Stimulated activated CD4-positive, alpha-beta T cell treated with anti-CD3 and anti-CD28 coated beads, TNF-alpha, amount 100 ng/mL, for 48 hours (primary cell): ENCODE data around the gene MAPT.
A peak's percentile ranks its signal among the peaks of the same experiment; 100 is the strongest.
"Not testable (repeated sequence)": the region's sequence is repeated elsewhere in the genome, so short reads cannot be mapped to it uniquely, and the experiment has no call there.

Source experiments
- DNase-seq, 3 donors: peaks; one replicate each; pipeline ENCODE4 v3.0.0-alpha.2; 2020; ENCODE audit warnings: low read depth in 3 of 3

Gene MAPT

DNA sequence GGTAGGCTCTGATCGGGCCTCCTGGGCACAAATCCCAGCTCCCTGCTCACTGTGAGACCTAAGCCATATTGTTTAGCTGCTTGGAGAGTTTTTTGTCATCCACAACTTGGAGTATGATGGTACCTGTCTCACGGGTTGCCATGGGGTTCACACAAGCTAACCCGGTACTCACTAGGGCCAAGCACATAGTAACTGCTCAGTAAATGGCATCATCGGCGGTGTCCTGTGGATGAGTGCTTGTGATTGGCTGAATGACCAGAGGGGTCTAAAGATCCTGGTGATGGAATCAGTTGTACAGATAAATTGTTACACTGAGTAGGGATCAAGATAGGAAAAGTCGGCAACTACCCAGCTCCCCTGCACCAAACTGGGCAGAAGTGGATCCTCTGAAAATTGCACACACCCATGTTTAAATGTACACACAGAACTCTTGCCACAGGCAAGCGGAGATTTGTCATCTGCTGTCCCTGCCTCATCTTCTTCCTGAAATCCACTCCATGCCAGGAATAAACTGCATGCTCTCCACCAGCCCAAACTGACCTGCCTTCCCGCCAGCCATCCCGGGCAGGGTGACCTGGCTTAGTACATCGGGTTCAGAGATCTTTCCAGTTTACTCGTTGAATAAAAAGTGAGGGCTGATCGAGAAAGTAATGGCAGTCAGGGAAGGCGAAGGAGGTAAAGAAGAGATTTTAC is 6.5 kb downstream of the MAPT start:
- no peak for DNase-seq

DNA sequence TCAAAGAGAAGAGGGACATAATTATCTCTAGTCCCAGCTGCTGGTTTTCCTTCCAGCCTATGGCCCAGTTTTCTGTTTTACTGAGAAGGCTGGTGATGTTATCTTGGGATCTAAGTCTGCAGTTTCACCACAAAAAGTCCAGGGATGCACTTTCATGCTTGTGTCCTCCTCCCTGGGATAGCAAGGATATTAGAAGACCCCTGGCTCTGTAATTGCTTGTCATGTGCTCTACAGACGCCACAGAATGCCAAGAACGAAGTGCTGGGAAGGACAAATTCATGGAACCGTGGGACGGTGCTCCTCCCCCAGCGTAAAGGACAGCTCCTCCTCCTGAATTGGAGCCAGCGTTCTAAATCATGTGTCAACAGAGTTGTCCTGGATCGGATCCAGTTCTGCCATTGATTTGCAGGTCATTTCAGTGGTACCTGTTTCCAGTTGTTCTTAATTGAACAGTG is 8.6 kb downstream of the MAPT start:
- DNase-seq: no peak

DNA sequence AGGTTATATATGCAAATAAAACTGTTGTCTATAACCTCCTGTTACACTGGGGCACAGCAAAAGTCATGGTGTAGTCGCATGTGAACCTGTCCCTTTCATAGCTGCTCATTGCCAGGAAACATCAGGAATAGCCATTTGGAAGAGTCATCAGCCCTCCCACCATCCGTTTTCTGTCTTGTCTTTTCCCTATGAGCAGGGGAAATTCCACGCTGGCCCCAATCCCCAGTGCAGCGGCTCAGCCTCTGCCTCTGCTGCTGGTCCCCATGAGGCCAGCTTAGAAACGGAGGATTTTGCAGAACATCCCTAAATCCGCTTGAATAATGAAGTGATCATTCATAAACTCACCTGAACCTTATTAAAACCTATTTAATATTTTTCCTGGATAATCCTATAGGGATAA is 10.5 kb downstream of the MAPT start:
- DNase-seq: no peak

DNA sequence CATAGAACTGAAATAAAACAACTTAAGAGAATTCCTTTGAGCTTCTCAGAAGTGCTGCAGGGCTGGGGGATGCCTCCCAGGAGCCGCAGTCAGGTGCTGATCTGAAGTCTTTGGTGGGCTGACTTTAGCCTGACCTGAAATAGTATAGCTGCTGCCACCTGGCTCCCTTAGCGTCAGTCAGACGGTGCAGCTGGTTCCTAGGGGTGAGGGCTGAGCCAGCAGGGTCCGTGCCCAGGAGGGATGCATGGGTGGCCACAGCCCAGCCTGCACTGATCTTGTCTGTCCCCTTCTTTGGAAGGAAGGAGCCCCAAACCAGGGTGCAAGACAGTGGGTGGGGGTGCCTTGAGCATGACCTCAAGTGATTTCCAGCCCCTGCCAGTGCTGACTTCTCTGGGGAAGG is 11.5 kb downstream of the MAPT start:
- DNase-seq: no peak

DNA sequence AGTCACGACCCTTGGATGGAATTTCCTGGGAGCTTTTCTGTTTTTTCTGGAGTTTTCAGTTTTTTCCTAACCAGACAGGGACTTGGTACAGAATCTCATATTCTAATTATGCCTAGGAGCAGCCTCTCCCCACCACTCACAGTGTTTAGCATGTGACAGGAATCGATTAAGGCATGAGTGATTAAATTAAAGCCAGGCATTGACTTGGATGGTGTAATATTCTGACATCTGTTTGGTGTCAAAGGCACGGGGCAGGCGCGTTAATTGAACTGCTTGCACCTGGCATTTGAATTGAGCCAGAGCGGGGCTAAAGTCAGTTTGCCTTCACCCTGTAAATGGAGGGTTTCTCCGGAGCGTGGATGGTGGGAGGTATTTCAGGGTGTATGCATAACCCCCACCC is 11.9 kb downstream of the MAPT start:
- DNase-seq: no peak

DNA sequence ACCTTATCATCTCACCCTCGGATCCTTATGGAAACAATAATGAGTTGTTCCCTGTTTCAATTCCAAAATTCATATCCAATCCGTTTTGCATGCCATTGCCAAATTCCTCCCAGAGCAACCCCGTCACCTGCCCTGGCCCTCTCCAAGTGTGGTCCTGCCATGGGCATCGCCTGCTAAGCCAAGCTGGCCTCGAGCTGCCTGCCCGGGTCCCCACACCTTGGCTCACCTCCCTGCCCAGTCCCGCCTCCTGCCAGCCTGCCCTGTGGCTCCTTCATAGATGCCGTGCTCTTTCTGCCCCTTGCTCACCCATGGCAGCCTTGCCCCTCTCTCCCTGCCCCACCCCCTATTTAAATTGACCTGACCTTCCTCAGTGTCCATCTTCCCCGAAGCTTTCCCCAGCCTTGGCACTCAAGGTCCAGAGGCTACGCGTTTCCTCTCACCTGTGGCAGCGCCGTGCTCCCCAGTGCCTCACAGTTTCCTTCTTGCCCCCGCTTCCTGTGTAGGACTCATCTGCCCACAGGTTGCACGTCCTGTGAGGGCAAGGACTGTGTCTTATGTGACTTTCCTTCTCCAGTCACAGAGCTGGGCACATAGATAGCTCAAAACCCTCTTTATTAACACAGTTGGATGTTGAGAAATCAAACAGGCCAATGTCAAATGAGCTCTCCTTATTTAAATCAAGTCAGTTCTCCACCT is 12.7 kb downstream of the MAPT start:
- peak in 1 of 3 donors; percentile 17 for DNase-seq

DNA sequence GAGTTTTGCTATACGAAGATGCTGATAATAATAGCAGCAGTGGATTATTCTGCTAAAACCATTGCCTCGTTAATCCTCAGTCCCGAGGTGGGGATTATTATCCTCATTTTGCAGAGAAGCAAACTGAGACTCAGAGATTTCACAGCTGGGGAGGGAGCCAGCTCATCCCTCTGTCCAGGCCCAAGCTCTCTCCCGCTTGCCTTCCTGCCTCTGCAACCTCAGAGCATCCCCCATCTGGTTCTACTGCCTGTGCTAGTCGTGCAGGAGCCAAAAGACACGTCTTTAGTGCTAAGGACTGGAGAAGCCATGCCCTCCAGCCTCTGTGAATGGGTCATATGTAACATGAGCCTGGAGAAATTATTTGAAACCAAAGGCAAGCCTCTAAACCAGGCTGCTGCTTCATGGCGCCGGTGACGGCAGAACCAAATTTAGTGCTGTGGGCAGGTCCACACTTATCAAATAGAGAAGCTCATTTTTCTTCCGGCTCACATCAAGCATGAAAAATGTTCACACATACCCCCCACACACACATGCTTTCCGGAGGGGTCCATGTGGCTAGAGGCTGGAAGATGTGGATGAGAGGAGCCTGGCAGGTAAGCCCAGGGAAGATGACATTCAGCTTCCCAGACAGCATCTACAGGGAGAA is 13.5 kb downstream of the MAPT start:
- DNase-seq: no peak

DNA sequence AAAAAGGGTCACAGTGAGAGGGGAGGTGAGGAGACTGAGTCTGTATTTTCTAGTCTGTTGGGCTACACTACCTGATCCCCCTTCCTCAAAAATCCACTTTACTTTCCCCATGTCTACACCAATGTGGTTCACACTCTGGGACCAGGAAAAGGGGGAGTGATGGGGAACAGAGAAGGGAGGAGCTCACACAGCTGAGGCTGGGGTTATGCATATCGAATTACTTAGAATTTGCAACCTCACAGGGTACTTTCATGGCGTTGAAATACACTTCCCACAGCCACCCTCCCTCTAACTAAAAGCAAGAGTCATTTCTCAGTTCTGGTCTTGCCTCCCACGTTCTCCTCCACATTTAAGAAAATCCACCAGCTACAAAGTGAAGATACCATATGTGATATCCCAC is 14.1 kb downstream of the MAPT start:
- DNase-seq: no peak

DNA sequence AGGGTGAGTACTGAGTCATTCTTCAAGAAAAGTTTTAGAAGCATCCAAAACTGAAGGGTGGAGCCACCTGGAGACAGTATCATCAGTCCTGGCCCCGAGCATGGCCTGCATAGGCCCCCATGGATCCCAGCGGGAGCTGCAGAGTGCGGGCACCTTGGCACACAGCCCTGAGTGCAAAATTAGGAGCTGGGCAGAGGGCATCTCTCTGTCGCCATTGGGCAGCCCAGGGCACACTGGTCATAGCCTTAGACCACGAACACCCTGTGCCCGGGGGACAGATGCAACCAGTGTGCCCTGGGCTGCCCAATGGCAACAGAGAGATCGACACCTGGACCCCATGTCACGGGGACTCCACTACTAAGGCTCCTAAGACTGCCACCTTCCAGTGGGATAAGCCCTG is 14.6 kb downstream of the MAPT start:
- no peak for DNase-seq

DNA sequence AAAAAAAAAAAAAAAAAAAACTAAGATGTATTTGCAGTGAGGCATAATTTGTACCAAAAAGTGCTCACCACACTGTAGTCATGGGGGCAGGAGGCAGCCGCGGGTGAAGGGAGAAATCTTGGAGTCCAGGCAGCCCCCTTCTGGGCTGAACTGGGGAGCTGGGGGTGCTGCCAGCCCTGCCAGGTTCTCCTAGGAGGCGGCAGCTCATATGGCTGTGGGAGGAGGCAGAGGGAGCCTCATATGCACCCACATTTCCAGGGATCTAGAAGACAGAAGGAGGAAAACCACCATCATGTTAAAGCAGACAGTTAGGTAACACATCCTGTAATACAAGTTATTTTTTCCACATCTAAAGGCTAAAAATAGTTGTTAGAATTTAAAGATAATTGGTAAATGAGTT is 16.3 kb downstream of the MAPT start:
- DNase-seq: no peak

DNA sequence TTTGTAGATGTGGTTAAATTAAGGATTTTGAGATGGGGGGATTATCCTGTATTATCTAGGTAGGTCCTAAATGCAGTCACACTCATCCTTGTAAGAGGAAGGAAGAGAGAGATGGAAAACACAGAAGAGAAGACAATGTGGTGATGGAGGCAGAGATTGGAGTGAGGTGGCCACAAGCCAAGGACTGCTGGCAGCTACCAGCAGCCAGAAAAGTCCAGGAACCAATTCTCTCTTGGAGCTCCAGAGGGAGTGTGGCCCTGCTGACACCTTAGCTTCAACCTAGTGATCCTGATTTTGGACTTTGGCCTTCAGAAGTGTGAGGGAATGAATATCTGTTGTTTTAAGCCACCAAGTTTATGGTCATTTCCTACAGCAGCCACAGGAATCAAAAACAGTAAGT is 18.0 kb downstream of the MAPT start:
- DNase-seq: no peak

DNA sequence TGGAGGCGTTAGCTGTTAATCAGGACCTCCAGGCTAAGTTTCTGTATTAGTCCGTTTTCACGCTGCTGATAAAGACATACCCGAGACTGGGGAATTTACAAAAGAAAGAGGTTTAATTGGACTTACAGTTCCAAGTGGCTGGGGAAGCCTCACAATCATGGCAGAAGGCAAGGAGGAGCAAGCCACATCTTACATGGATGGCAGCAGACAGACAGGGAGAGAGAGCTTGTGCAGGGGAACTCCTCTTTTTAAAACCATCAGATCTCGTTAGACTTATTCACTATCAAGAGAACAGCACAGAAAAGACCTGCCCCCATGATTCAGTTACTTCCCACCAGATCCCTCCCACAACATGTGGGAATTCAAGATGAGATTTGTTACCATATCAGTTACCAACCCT is 18.7 kb downstream of the MAPT start:
- DNase-seq: not testable (repeated sequence)

DNA sequence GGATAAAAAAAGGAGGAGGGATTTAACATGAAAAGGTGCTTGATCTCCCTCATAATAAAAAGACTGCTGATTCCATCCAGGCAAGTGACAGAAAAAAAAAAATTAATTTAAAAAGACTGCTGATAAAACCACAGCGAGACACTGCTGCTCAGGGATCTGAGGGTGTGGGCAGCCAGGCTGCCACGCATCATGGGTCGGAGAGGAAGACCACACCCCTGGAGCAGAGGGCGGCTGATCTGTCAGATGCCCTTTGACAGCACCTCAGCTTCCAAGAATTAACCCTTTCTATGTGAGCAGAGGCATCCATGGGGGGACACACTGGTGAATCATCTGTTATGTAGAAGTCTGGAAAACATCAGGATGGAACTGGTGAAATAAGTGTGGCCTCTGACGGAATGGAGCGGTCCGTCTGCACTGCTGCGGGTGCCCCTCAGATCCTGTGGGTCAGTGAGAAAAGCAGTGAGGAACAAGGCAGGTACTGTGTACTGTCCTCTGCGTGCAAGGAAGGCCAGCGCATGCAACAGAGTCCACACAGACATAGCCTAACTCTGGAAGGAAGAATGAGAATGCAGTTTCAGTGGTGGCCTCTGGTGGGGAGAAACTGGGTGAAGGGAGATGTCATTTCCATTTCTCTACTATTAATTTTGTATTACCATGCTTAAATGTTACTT is 19.8 kb downstream of the MAPT start:
- no peak for DNase-seq

DNA sequence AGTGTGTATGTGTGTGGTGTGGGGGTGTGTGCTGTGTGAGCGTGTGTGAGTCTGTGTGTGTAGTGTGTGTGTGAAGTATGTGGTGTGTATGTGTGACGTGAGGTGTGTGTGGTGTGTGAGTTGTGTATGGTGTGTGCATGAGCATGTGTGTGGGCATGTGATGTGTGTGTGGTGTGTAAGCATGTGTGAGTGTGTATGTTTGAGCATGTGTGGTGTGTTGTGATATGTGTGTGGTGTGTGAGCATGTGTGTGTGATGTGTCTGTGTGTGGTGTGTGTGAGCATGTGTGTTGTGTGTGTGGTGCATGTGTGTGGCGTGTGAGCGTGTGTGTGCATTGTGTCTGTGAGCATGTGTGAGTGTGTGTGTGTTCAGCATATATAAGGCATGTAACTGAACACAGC is 20.9 kb downstream of the MAPT start:
- DNase-seq: no peak

DNA sequence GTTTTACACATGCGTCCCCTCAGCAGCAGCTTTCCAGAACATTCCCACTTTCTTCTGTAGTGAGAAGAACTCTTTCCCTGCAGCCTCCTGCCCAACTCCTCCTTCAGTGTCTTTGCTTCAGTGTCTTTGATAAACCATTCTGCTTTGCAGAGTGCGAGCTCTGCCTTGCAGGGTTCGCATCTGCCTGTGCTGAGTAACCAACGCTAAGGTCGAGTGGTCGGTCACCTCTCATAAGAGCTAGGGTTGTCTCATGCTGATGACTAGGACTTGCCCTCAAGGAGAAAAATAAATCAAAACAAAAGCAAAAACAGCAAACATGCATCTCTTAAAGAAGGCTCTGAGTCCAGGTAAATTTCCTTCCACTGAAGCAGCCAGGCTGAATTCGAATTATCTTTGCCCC is 22.7 kb downstream of the MAPT start:
- DNase-seq: no peak

DNA sequence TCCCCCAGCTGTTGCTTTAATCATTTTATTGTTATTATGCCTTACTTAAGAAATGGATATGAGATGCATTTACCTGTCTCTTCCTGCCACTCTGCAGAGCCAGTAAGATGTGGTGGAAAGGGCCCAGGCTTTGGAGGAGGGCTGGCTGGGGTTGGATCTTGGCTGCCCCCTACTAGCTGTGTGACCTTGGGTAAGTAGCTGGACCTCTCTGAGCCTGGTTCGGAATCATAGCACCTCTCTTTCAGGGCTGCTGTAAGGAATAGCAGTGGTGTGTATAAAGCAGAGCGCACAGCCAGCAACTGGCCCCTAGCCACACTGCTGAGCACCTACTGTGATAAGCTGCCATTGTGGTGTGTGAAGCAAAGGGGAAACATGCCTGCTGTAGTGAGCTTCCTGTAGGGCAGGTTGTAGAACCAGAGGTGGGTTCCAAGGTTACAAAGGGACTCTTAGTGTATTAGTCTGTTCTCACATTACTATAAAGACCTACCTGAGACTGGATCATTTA is 23.9 kb downstream of the MAPT start:
- no peak for DNase-seq

DNA sequence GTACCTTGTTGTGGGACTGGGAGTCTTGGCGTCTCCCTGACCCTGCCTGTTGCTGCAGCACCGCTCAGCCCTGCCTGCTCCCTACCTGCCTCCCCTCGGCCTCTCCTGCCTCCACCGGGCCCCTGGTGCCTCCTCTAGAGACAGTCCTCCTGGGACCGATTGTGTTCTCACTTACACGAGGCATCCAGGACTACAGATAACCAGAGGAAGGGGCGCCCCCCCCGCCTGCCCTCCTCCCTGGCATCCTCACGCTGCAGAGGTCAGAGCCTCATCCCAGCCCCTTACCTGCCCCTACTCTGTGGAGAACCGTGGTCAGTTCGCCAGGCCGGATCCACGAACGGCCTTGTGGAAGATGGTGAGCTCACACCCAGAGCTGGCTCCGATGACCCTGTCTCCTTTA is 24.8 kb downstream of the MAPT start:
- DNase-seq: no peak

DNA sequence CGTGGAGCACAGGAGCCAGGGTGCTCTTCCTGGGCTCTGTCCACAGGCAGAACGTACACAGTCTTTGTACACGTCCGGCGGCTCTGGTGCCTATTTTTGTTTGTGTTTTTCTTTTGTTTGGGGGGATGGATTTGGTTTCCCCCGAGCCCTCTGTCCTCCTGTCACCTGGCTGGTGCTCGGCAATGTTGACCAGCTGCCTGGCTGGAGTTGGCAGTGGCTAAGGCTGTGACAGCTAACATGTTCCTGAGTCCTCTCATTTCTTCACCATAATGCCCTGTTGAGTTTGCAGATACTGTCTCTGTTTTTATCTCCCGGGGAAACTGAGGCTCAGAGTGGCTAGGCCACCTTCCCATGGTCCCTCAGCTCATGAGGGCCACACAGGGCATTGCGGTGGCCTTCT is 25.7 kb downstream of the MAPT start:
- no peak for DNase-seq

DNA sequence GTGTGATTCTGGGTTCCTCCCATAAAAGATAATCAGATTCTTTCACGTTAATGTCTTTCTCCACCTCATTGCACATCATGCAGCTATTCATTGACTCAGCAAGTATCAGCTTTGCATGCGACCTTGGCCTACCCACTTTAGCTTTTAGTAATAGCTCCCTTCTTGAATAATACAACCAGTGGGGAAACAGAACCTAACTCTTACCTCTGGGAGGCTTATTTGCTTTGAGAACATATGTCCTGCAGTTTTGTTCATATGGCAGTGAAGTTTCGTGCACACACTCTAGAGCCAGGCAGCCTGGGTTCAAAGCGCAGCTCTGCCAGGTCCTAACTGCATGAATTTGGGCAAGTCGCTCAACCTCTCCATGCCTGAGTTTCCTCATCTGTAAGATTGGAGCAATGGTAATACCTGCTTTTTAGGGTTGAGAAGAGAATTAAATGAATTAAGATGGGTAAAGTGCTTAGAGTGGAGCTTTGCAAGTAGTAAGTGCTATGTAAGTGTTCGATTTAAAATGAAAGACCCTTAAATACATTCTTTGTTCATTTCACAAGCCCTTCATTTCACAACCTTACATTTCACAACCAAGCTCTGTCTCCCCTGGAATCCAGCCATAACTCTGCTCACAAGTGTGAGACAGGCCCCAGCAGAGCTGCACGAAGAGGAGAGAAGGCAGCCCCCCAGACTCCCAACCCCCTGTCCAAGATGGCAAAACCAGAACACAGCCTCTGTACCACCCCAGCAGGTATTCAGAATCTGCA is 29.3 kb downstream of the MAPT start:
- DNase-seq: no peak

DNA sequence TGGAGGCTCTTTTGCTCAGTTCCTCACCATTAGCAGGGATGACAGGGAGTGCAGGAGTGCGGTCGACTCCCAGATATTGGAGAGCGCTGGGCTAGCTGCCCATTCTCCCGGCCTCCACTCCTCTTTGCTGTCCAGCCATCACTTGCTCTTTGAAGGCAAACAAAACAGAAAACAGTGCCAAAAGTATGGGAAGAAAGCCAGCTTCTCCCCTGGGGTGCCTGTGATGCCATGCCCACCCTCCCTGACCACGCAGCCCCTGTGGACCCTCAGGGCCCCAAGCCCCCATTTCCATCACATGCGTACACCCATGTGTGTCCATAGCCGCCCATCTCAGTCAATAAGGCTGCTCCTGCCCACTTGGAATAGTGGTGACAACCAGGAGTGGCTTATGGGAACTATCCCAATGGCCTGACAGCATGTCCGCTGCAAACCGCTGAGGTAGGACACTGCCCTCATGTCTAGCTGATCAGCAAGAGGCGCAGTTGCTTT is 30.0 kb downstream of the MAPT start:
- DNase-seq: no peak

DNA sequence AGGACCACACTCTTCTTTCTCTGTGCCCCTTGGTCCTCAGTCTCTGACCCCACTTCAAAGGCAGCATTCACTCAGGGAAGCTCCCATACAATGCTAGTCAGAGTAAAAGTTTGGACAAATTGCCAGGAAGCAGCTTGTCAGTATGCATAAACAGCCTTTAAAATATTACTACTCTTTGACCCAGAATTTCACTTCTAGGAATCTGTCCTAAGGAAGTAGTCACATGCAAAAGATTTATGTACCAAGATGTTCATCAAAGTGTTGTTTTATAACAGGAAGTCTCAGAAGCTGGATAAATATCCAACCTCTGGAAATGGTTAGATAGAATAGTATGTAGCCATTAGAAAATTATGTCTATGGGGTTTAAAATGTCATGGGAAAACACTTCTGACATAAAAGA is 31.0 kb downstream of the MAPT start:
- DNase-seq: no peak

DNA sequence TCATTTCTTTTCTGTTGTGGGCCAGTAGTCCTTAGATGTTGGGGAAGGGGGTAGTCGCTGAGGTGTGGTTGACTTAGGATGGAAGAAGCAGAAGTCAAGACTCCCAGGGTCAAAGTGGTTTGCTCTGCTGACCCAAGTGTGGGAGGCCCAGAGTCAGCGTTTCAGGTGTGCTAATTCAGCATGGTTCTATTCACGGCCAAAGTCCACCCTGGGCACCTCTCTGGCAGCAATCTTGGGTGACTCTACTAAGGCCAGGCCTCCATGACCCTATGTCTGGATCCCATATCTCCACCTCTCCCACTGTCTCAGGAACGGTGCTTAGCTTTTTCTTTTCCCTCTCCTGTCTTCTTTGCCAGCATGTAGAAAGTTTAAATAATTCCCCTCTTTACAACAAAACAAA is 32.9 kb downstream of the MAPT start:
- DNase-seq: no peak
